MV-4-11 (cell line): ENCODE results near the gene LCP2.

ENCODE experiments used
- DNase-seq: peaks from one replicate; lab custom pipeline; 2025; lab: John Stamatoyannopoulos, UW

Gene LCP2

GRCh38 chr5:170296036-170296934 lies 1.3 kb downstream of the LCP2 start:
- peak; percentile 58 for DNase-seq

- no peak for DNase-seq
These were observed 3.0 kb downstream of the LCP2 start for GRCh38 chr5:170294556-170294955.

DNA sequence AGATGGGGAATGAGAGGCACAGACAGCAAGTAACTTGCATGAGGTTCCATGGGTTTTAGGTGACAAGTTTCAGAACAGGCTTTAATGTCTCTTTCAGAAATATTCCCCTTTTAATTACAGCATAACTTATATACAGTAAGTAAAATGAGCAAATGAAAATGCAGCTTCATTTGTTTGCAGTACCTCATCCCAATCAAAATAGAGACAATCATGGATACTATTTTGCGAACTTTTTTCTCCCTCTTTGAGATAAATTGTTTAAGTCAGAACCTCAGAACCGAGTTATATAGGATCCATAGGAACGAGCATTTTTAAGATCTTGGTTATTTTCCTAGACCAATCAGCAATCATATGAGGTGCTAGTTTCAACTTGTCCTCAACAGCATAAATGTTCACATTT lies 3.5 kb downstream of the LCP2 start:
- no peak for DNase-seq

DNA sequence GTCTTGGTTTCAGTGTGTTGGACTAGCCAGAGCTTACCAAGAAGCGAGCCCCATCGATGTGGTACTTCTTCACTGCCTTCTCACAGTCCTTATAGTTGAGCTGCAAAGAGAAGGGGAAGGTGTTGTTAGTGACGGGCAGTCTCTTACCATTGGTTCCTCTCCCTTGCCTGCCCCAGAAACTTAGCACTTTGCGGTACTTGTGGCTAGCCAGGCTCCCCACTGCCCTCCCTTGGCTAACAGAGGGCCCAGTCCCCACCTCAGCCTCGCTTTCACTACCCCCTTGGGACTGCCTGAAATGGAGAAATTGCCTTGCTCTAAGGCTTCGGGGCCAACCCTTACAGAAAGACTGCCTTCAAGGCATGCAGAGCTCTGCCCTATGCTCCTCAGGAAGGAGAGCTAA lies 4.3 kb downstream of the LCP2 start:
- DNase-seq, result peak; percentile 99

GRCh38 chr5:170292179-170293104 lies 5.1 kb downstream of the LCP2 start:
- no peak for DNase-seq

DNA sequence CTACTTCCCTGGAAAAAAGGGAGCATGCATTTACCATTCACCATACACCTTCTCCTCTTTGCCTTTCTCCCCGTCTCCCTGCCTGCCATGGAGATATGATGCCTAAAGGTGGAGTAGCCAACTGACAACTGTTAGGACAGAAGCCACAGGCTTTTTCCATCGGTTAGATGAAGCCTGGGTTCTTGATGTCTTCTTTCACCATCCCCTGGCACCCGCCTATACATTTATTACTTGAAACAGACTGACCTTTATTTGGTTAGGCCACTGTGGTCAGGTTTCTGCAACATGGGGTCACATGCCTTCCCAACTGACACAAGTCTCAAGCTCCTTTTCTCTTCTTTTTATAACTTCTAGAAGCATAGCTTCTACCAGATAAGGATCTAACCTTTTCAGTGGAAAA lies 7.1 kb downstream of the LCP2 start:
- peak; percentile 91 for DNase-seq

DNA sequence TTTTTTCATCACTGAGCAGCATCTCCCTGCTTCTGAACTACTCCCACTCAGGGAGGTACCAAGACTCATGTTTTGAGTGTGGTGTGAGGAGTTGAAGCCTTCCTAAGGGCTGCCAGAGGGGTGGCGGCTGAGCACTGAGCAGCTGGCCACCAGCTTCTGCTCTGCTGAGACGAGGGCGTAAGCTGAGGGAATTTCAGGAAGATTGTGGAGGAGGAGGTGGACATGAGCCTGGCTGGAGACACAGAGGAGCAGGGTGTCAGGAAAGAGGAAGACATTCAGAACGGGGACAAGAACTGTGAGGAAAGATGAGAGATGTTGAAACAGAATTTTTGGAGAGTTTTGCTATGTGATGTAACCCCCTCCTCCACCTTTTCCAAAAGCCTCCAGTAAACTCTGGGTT lies 7.8 kb downstream of the LCP2 start:
- peak; percentile 84 for DNase-seq

- no peak for DNase-seq
These were observed 8.5 kb downstream of the LCP2 start for GRCh38 chr5:170289121-170289520.

DNA sequence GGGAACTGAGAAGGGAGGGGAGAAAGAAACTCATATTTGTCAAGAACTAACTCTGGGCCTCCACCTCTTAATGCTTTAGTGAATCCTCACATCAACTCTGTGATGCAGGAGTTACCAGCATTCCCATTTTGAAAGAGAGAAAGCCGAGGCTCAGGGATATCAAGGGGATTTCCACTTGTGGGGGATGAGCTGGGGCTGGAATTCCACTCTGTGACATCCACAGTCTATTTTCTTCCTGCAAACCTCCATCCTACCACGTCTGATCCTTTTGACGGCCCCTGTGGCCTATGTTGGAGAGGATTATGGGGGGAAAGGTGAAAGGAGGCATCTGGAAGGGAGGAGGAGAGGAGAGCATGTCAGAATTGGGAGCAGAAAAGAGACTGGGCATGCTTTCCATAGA lies 9.0 kb downstream of the LCP2 start:
- no peak for DNase-seq

GRCh38 chr5:170288151-170288550 lies 9.4 kb downstream of the LCP2 start:
- DNase-seq, result no peak

- DNase-seq, result peak; percentile 97
These were observed 10.0 kb downstream of the LCP2 start for GRCh38 chr5:170287532-170287931.

GRCh38 chr5:170286386-170286925 lies 11.1 kb downstream of the LCP2 start:
- DNase-seq, result no peak

DNA sequence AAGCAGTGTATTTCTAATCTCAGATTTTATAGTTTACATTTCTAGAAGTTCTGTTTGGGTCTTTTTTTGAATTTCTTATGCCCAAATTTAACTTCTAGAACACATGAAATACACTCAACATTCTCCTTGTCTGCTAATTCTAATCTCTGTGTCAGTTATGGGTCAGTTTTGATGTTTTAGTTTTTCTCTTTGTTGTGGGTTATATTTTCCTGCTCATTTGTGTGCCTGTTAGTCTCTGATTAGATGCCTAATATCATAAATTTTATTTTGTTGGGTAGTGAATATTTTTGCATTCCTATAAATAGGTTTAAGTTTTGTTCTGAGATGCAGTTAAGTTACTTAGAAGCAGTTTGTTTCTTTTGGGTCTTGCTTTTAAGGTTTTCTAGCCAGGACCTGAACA lies 12.4 kb downstream of the LCP2 start:
- no peak for DNase-seq

DNA sequence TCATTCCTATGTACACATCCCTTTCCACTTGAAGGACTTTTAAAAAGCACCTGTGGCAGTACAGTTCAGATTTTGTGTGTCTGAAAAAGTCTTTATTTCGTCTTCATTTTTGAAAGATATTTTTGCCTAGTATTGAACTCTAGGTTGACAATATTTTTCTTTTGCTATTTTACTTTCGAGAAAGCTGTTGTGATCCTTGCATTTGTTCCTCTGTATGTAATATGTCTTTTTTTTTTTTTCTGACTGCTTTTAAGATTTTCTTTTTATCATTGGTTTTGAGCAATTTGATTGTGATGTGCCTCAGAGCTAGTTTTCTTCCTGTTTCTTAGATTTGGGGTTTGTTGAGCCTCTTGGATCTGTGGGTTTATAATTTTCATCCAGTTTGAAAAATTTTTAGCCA lies 13.3 kb downstream of the LCP2 start:
- no peak for DNase-seq

- DNase-seq, result no peak
These were observed 14.3 kb downstream of the LCP2 start for GRCh38 chr5:170283296-170283695.

GRCh38 chr5:170280011-170280493 lies 17.5 kb downstream of the LCP2 start:
- no peak for DNase-seq

DNA sequence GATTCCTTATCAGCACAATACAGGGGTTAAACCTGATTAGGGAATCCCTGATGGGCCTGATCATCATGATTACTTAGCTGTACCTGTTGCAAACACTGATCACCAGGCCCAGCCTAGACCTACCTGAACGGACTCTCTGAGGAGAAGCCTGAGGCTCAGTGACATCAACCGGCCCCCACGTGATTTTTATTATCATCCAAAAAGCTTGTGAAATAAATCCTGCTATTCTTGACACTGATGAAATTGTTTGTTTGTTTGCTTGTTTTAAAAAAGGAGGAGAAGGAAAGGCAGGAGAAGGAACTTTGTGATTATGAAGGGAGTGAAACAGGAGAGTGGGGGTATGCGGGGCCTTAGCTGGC lies 18.1 kb downstream of the LCP2 start:
- DNase-seq, result no peak

GRCh38 chr5:170278611-170279458 lies 18.7 kb downstream of the LCP2 start:
- DNase-seq, result peak; percentile 93

DNA sequence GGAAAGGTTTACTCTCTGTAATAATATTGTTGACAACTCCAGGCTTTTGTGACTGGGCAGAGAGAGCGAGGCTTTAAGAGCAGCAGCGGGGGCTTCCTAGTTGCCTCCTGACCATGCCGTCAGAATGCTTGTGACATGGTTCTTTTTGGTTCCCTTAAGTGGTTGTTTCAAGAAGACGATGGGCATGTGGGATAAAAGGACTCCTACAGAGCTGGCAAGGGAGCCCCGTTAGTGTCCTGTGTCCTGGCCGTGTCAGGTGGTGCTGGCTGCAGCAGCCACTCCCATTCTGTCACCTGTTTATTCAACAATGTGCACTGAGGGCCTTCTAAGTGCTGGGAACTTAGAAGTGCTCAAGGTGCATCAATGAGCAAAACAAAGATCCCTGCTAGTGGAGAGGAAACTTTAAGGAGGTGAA lies 19.7 kb downstream of the LCP2 start:
- no peak for DNase-seq

DNA sequence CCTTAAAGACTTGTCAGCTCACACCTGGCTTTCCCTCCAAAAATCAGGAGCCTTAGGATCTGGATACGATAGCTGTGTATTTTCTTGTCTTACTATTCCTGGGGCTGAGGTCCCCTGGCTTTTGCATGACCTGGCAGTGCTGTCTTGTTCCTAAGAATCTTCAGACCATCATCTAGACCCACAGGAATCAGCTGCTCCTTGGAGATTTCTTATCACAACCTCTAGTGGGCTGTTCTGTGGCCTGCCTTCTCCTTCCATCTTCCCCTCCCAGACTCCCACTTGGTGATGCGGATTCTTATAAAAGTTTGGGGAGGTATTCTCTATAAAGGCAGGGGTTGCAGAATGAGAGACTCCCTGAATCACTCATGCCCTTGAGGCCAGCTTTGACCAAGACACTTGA lies 21.4 kb downstream of the LCP2 start:
- DNase-seq, result no peak

DNA sequence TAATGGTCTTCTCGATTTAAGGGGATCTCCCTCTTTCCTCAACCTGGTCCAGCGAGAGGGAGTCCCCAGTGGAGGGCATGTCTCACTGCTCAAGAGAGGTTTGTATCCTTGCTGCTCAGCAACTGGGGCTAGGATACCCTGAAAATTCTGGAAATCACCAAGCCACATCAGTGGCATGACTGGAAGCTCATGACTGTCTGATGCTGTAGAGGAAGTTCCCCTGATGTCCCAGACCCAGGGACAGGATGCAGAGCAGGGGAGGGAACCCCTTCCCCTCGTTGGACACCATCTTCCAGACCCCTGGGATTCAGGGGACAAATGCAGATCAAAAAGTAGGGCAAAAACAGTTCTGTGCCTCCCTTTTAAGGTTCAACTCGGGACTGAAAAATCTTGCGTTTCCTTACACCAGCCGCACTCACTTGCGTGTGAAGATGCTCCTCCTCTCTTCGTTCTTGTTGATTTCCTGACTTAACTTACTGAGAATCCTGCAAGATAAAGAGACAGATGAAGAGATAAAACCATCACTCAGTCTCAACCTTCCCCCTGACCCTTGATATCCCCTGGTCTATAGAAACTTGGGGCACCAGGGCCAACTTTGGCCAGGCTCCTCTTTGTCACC lies 22.1 kb downstream of the LCP2 start:
- no peak for DNase-seq
